GM12875 (cell line): ENCODE measurements around the gene KLF6.

Source experiments
- H3K4me3 ChIP-seq: one replicate; pipeline ENCODE4 v1.5.1; 2011; ENCODE audit warnings: low read depth, low read length, control low read depth
- CTCF ChIP-seq: IDR thresholded peaks from 2 replicates; pipeline ENCODE4 v1.5.1; 2011; ENCODE audit warnings: low read depth, mild to moderate bottlenecking, control low read depth, inconsistent platforms, low read length, moderate library complexity, borderline replicate concordance; ENCODE audit not compliant: insufficient read depth

The KLF6 gene

GRCh38 chr10:3829156-3830050, 44.4 kb upstream of the KLF6 start:
- TF ChIP-seq CTCF, result no peak
- no peak overlapping the region for H3K4me3 ChIP-seq

GRCh38 chr10:3828404-3829155, 43.6 kb upstream of the KLF6 start:
- H3K4me3 ChIP-seq, result no peak overlapping the region
- no peak for TF ChIP-seq CTCF

GRCh38 chr10:3827768-3828403, 42.9 kb upstream of the KLF6 start:
- TF ChIP-seq CTCF, result no peak
- H3K4me3 ChIP-seq, result no peak overlapping the region

GRCh38 chr10:3827266-3827665, 42.3 kb upstream of the KLF6 start:
- no peak for TF ChIP-seq CTCF
- no peak overlapping the region for H3K4me3 ChIP-seq

GRCh38 chr10:3825862-3826351, 40.9 kb upstream of the KLF6 start:
- no peak for TF ChIP-seq CTCF
- no peak overlapping the region for H3K4me3 ChIP-seq

- H3K4me3 ChIP-seq, result no peak overlapping the region
- no peak for TF ChIP-seq CTCF
Measured at GRCh38 chr10:3825244-3825643, 40.2 kb upstream of the KLF6 start.
